Naive thymus-derived CD8-positive, alpha-beta T cell (primary cell): ENCODE results near the gene ZCCHC24. TPM values are rescaled to one million over a fixed set of nuclear protein-coding genes. Genes with fewer than 3 reads are reported as not detected.

ENCODE experiments used
- ATAC-seq, 2 donors: fragments of 150-1000 bp; cut with Tn5 transposase in 1 of 2; sonication (Bioruptor Pico), chemical (Tn5 transposase) in 1 of 2; 1 replicate in 1 of 2; 2 replicates in 1 of 2; pipeline ENCODE4 v1.10.0; 2021; ENCODE audit warnings: mild to moderate bottlenecking in 2 of 2, moderate library complexity in 2 of 2
- POLR2A ChIA-PET: fragments of 350-600 bp; sonication (Branson Sonifier 250); formaldehyde crosslinking; loops from one replicate; lab custom pipeline; 2021; ENCODE audit warnings: antibody characterized with exemption; lab: Charles Lee
- DNase-seq, 10 donors: peaks; one replicate each; pipeline versions ENCODE4 v3.0.0 to v3.0.0-alpha.2; 2020 to 2022
- H3K27ac Mint-ChIP-seq, 10 donors: one replicate each; pipeline ENCODE4 v1.8.0; 2020 to 2022; ENCODE audit warnings: mild to moderate bottlenecking in 10 of 10, mixed read lengths in 10 of 10, moderate library complexity in 4 of 10, inconsistent platforms in 1 of 10
- H3K27me3 Mint-ChIP-seq, 5 donors: one replicate each; pipeline ENCODE4 v1.8.0; 2021 to 2022; ENCODE audit warnings: mixed read lengths in 5 of 5
- H3K36me3 Mint-ChIP-seq, 3 donors: one replicate each; pipeline ENCODE4 v1.8.0; 2020 to 2022; ENCODE audit warnings: mixed read lengths in 3 of 3, mild to moderate bottlenecking in 2 of 3, inconsistent platforms in 1 of 3
- H3K4me1 Mint-ChIP-seq, 4 donors: one replicate each; pipeline ENCODE4 v1.8.0; 2021 to 2022; ENCODE audit warnings: mixed read lengths in 4 of 4
- H3K4me3 Mint-ChIP-seq, 10 donors: one replicate each; pipeline ENCODE4 v1.8.0; 2020 to 2022; ENCODE audit warnings: mild to moderate bottlenecking in 10 of 10, mixed read lengths in 10 of 10, moderate library complexity in 6 of 10, inconsistent platforms in 1 of 10
- H3K9me3 Mint-ChIP-seq, 9 donors: one replicate each; pipeline ENCODE4 v1.8.0; 2020 to 2022; ENCODE audit warnings: mixed read lengths in 9 of 9, mild to moderate bottlenecking in 3 of 9, inconsistent platforms in 1 of 9, moderate library complexity in 1 of 9
- polyA plus RNA-seq, 3 donors: library from polyadenylated mRNA; unstranded; fragments of 300-500 nt; fragmentation: Illumina TruSeq; gene quantifications; one replicate each; pipeline ENCODE4 v1.2.3, GENCODE V29; 2021
- total RNA-seq, 8 experiments: library from RNA in 2 of 8; stranded (reverse) in 2 of 8; gene quantifications; one replicate each; pipeline ENCODE4 v1.2.3 and lab custom pipeline; 2021 to 2026

Gene ZCCHC24
- total and polyA plus RNA-seq, 5 experiments from 2014 or later, result 0.12 to 1.7 (median 0.65) TPM

GRCh38 chr10:79417731-79418130 is 27.7 kb downstream of the ZCCHC24 start:
- H3K9me3 Mint-ChIP-seq, result no peaks in the 10 kb centered on the region
- no peaks in the 10 kb centered on the region for H3K27me3 Mint-ChIP-seq
- peaks cover 0 to 2% (median 0%) of the 10 kb centered on the region in 3 donors for H3K36me3 Mint-ChIP-seq
- POLR2A ChIA-PET, result no interaction called here
- no peak for ATAC-seq
- peak in 1 of 10 donors; percentile 31 for DNase-seq
- no peak overlapping the region for H3K4me3 Mint-ChIP-seq
- H3K4me1 Mint-ChIP-seq, result peaks cover 0 to 12% (median 0%) of the 10 kb centered on the region in 4 donors
- peak overlapping the region in 1 of 10 donors; percentile 20 for H3K27ac Mint-ChIP-seq

- ATAC-seq (no peak), DNase-seq (peak in 1 of 10 donors; percentile 46)
- Mint-ChIP-seq H3K36me3 (peaks cover 0 to 2% (median 0%) of the 10 kb centered on the region in 3 donors), H3K4me1 (peaks cover 0 to 12% (median 0%) of the 10 kb centered on the region in 4 donors), H3K27ac (peak overlapping the region in 2 of 10 donors; percentile 20 to 48), H3K27me3 (no peaks in the 10 kb centered on the region), H3K9me3 (no peaks in the 10 kb centered on the region), H3K4me3 (no peak overlapping the region)
- POLR2A ChIA-PET, result no interaction called here
Measured at GRCh38 chr10:79417266-79417665, 28.2 kb downstream of the ZCCHC24 start.

- no peak overlapping the region for H3K4me3 Mint-ChIP-seq
- peak overlapping the region in 1 of 10 donors; percentile 20 for H3K27ac Mint-ChIP-seq
- no peak for ATAC-seq
- peak in 1 of 10 donors; percentile 56 for DNase-seq
- POLR2A ChIA-PET, result interaction anchor here (0.8 kb wide), 1 partner anchor 77 kb away, joined by 3 read pairs; no protein-coding TSS in a partner anchor
- H3K36me3 Mint-ChIP-seq, result peaks cover 0 to 2% (median 0%) of the 10 kb centered on the region in 3 donors
- no peaks in the 10 kb centered on the region for H3K9me3 Mint-ChIP-seq
- peaks cover 0 to 12% (median 0%) of the 10 kb centered on the region in 4 donors for H3K4me1 Mint-ChIP-seq
- H3K27me3 Mint-ChIP-seq, result no peaks in the 10 kb centered on the region
Measured at GRCh38 chr10:79416578-79417255, 28.7 kb downstream of the ZCCHC24 start.

GRCh38 chr10:79415736-79416577 is 29.5 kb downstream of the ZCCHC24 start:
- H3K4me1 Mint-ChIP-seq, result peaks cover 0 to 12% (median 0%) of the 10 kb centered on the region in 4 donors
- H3K4me3 Mint-ChIP-seq, result no peak overlapping the region
- H3K27ac Mint-ChIP-seq, result no peak overlapping the region
- peaks cover 0 to 2% (median 0%) of the 10 kb centered on the region in 3 donors for H3K36me3 Mint-ChIP-seq
- no peaks in the 10 kb centered on the region for H3K9me3 Mint-ChIP-seq
- DNase-seq, result peak in 1 of 10 donors; percentile 60
- POLR2A ChIA-PET, result interaction anchor here (0.8 kb wide), 1 partner anchor 76 kb away, joined by 3 read pairs; no protein-coding TSS in a partner anchor
- no peaks in the 10 kb centered on the region for H3K27me3 Mint-ChIP-seq
- no peak for ATAC-seq

- H3K27me3 Mint-ChIP-seq, result peaks cover 0 to 1% (median 0%) of the 10 kb centered on the region in 5 donors
- H3K4me1 Mint-ChIP-seq, result peaks cover 0 to 10% (median 0%) of the 10 kb centered on the region in 4 donors
- no peaks in the 10 kb centered on the region for H3K9me3 Mint-ChIP-seq
- H3K4me3 Mint-ChIP-seq, result no peak overlapping the region
- no peak for DNase-seq
- no peak overlapping the region for H3K27ac Mint-ChIP-seq
- H3K36me3 Mint-ChIP-seq, result peaks cover 0 to 2% (median 0%) of the 10 kb centered on the region in 3 donors
- ATAC-seq, result no peak
- POLR2A ChIA-PET, result no interaction called here
Measured at GRCh38 chr10:79414714-79415113, 30.7 kb downstream of the ZCCHC24 start.

GRCh38 chr10:79413196-79413595 is 32.2 kb downstream of the ZCCHC24 start:
- POLR2A ChIA-PET, result interaction anchor here (0.7 kb wide), 1 partner anchor 31 kb away, joined by 3 read pairs; no protein-coding TSS in a partner anchor

GRCh38 chr10:79412516-79412915 is 32.9 kb downstream of the ZCCHC24 start:
- H3K27ac Mint-ChIP-seq, result no peak overlapping the region
- H3K4me3 Mint-ChIP-seq, result no peak overlapping the region
- POLR2A ChIA-PET, result no interaction called here
- no peaks in the 10 kb centered on the region for H3K36me3 Mint-ChIP-seq
- peaks cover 0 to 1% (median 0%) of the 10 kb centered on the region in 5 donors for H3K27me3 Mint-ChIP-seq
- H3K4me1 Mint-ChIP-seq, result peaks cover 0 to 8% (median 0%) of the 10 kb centered on the region in 4 donors
- H3K9me3 Mint-ChIP-seq, result no peaks in the 10 kb centered on the region
- no peak for DNase-seq
- no peak for ATAC-seq

More at GRCh38 chr10:79413196-79413595, 32.2 kb downstream of the ZCCHC24 start:
- no peaks in the 10 kb centered on the region for H3K36me3 Mint-ChIP-seq
- no peaks in the 10 kb centered on the region for H3K9me3 Mint-ChIP-seq
- H3K4me1 Mint-ChIP-seq, result peaks cover 0 to 8% (median 0%) of the 10 kb centered on the region in 4 donors
- H3K27ac Mint-ChIP-seq, result no peak overlapping the region
- peak in 1 of 10 donors; percentile 53 for DNase-seq
- ATAC-seq, result no peak
- H3K4me3 Mint-ChIP-seq, result no peak overlapping the region
- H3K27me3 Mint-ChIP-seq, result peaks cover 0 to 1% (median 0%) of the 10 kb centered on the region in 5 donors

GRCh38 chr10:79411546-79412495 is 33.6 kb downstream of the ZCCHC24 start:
- H3K27ac Mint-ChIP-seq, result no peak overlapping the region
- DNase-seq (peak in 1 of 10 donors; percentile 47), ATAC-seq (no peak)
- peaks cover 0 to 1% (median 0%) of the 10 kb centered on the region in 5 donors for H3K27me3 Mint-ChIP-seq
- POLR2A ChIA-PET, result no interaction called here
- peaks cover 0 to 8% (median 0%) of the 10 kb centered on the region in 4 donors for H3K4me1 Mint-ChIP-seq
- no peaks in the 10 kb centered on the region for H3K9me3 Mint-ChIP-seq
- H3K4me3 Mint-ChIP-seq, result no peak overlapping the region
- no peaks in the 10 kb centered on the region for H3K36me3 Mint-ChIP-seq

GRCh38 chr10:79410315-79411094 is 34.9 kb downstream of the ZCCHC24 start:
- Mint-ChIP-seq H3K4me1 (peaks cover 0 to 8% (median 0%) of the 10 kb centered on the region in 4 donors), H3K4me3 (no peak overlapping the region), H3K9me3 (no peaks in the 10 kb centered on the region), H3K36me3 (no peaks in the 10 kb centered on the region), H3K27ac (peak overlapping the region in 1 of 10 donors; percentile 33), H3K27me3 (peaks cover 0 to 1% (median 0%) of the 10 kb centered on the region in 5 donors)
- no peak for ATAC-seq
- POLR2A ChIA-PET, result no interaction called here
- peak in 1 of 10 donors; percentile 45 for DNase-seq

- POLR2A ChIA-PET, result no interaction called here
- DNase-seq, result no peak
- Mint-ChIP-seq H3K4me3 (no peak overlapping the region), H3K4me1 (peaks cover 0 to 10% (median 0%) of the 10 kb centered on the region in 4 donors), H3K36me3 (no peaks in the 10 kb centered on the region), H3K9me3 (no peaks in the 10 kb centered on the region), H3K27me3 (peaks cover 0 to 1% (median 0%) of the 10 kb centered on the region in 5 donors), H3K27ac (no peak overlapping the region)
- ATAC-seq, result no peak
Measured at GRCh38 chr10:79409726-79410085, 35.7 kb downstream of the ZCCHC24 start.

- no peak for ATAC-seq
- POLR2A ChIA-PET, result no interaction called here
- H3K27ac Mint-ChIP-seq, result no peak overlapping the region
Measured at GRCh38 chr10:79409038-79409725, 36.2 kb downstream of the ZCCHC24 start.

More at GRCh38 chr10:79409038-79409725, 36.2 kb downstream of the ZCCHC24 start:
- peak in 1 of 10 donors; percentile 48 for DNase-seq
- H3K27me3 Mint-ChIP-seq, result peaks cover 0 to 1% (median 0%) of the 10 kb centered on the region in 5 donors
- H3K4me3 Mint-ChIP-seq, result no peak overlapping the region
- H3K9me3 Mint-ChIP-seq, result no peaks in the 10 kb centered on the region
- H3K36me3 Mint-ChIP-seq, result no peaks in the 10 kb centered on the region
- H3K4me1 Mint-ChIP-seq, result peaks cover 0 to 10% (median 0%) of the 10 kb centered on the region in 4 donors
